GM23338 (cell line): ENCODE data around the gene ZMYND12. TPM values are rescaled to one million over a fixed set of nuclear protein-coding genes. Genes with fewer than 3 reads are reported as not detected.

Source experiments
- ATAC-seq: fragments of 200-7000 bp; cut with Tn5 transposase; 3 replicates; pipeline ENCODE4 v1.9.1; 2020
- DNase-seq: peaks from one replicate; pipeline ENCODE4 v3.0.0-alpha.2; 2015; ENCODE audit warnings: low spot score
- H2AFZ ChIP-seq: fragments of 200-600 bp; sonication (generic); 2 replicates; pipeline ENCODE4 v1.8.0; 2016; ENCODE audit warnings: antibody characterized with exemption, mild to moderate bottlenecking, moderate library complexity
- H3F3A ChIP-seq: fragments of 200-600 bp; sonication (generic); replicated peaks from 2 replicates; pipeline ENCODE4 v1.8.0; 2017; ENCODE audit warnings: antibody characterized with exemption, mixed run types, low read depth
- H3K27ac ChIP-seq: fragments of 200-600 bp; sonication (generic); 2 replicates; pipeline ENCODE4 v1.6.1; 2016; ENCODE audit warnings: low read depth
- H3K27me3 ChIP-seq: fragments of 200-600 bp; sonication (generic); 2 replicates; pipeline ENCODE4 v1.8.0; 2016; ENCODE audit warnings: mild to moderate bottlenecking, mixed run types, moderate library complexity; ENCODE audit not compliant: insufficient read depth
- H3K36me3 ChIP-seq: fragments of 200-600 bp; sonication (generic); 2 replicates; pipeline ENCODE4 v1.8.0; 2016; ENCODE audit warnings: mild to moderate bottlenecking; ENCODE audit not compliant: insufficient read depth
- H3K4me1 ChIP-seq: fragments of 200-600 bp; sonication (generic); 2 replicates; pipeline ENCODE4 v1.8.0; 2016; ENCODE audit warnings: mild to moderate bottlenecking, moderate library complexity; ENCODE audit not compliant: insufficient read depth
- H3K4me2 ChIP-seq: fragments of 200-600 bp; sonication (generic); 2 replicates; pipeline ENCODE4 v1.7.1; 2017; ENCODE audit warnings: mixed run types
- H3K4me3 ChIP-seq: fragments of 200-600 bp; sonication (generic); 2 replicates; pipeline ENCODE4 v1.6.1; 2016; ENCODE audit warnings: mixed run types
- H3K79me2 ChIP-seq: fragments of 200-600 bp; sonication (generic); replicated peaks from 2 replicates; pipeline ENCODE4 v1.8.0; 2017; ENCODE audit warnings: mild to moderate bottlenecking; ENCODE audit not compliant: insufficient read depth
- H3K9me2 ChIP-seq: fragments of 200-600 bp; sonication (generic); 2 replicates; pipeline ENCODE4 v1.8.0; 2017; ENCODE audit not compliant: insufficient read depth
- H4K20me1 ChIP-seq: fragments of 200-600 bp; sonication (generic); replicated peaks from 2 replicates; pipeline ENCODE4 v1.8.0; 2017; ENCODE audit warnings: mild to moderate bottlenecking; ENCODE audit not compliant: insufficient read depth
- H3K27ac Mint-ChIP-seq: 2 replicates; pipeline ENCODE4 v1.8.0; 2020; ENCODE audit warnings: inconsistent platforms, mild to moderate bottlenecking, moderate library complexity, mixed read lengths
- H3K27me3 Mint-ChIP-seq: 3 replicates; pipeline ENCODE4 v1.8.0; 2022; ENCODE audit warnings: low read depth, mild to moderate bottlenecking, moderate library complexity, mixed read lengths, inconsistent platforms; ENCODE audit not compliant: insufficient read depth, poor library complexity
- H3K36me3 Mint-ChIP-seq: 3 replicates; pipeline ENCODE4 v1.8.0; 2021; ENCODE audit warnings: low read depth, mild to moderate bottlenecking, inconsistent platforms, moderate library complexity, mixed read lengths
- H3K4me1 Mint-ChIP-seq: 3 replicates; pipeline ENCODE4 v1.8.0; 2020; ENCODE audit warnings: mild to moderate bottlenecking, inconsistent platforms, mixed read lengths
- H3K4me3 Mint-ChIP-seq: 3 replicates; pipeline ENCODE4 v1.8.0; 2021; ENCODE audit warnings: moderate library complexity, mild to moderate bottlenecking, inconsistent platforms, mixed read lengths
- H3K9me3 Mint-ChIP-seq: 3 replicates; pipeline ENCODE4 v1.8.0; 2020; ENCODE audit warnings: moderate library complexity, mild to moderate bottlenecking, inconsistent platforms, mixed read lengths
- CREB1 ChIP-seq: fragments of 250-450 bp; sonication (Bioruptor Pico); IDR thresholded peaks from 2 replicates; pipeline ENCODE4 v1.5.0; 2020; ENCODE audit warnings: low read depth, mild to moderate bottlenecking, moderate library complexity
- CTCF ChIP-seq, 2 experiments: fragments of 200-600 bp in 1 of 2; sonication (generic) in 1 of 2; conservative IDR thresholded peaks; 2 replicates each; pipeline versions ENCODE4 v1.5.1 to v1.6.1; 2016 to 2017; ENCODE audit warnings: antibody characterized with exemption in 2 of 2, low read depth in 2 of 2, mild to moderate bottlenecking in 2 of 2, moderate library complexity in 1 of 2
- JUNB ChIP-seq: IDR thresholded peaks from one replicate; pipeline ENCODE4 v1.6.1; 2016; ENCODE audit warnings: antibody characterized with exemption; ENCODE audit not compliant: unreplicated experiment
- NANOG ChIP-seq: IDR thresholded peaks from 2 replicates; pipeline ENCODE4 v1.6.1; 2016; ENCODE audit warnings: antibody characterized with exemption, borderline replicate concordance
- POLR2AphosphoS5 ChIP-seq: IDR thresholded peaks from 2 replicates; pipeline ENCODE4 v1.6.1; 2016; ENCODE audit warnings: antibody characterized with exemption, low read depth
- REST ChIP-seq: IDR thresholded peaks from one replicate; pipeline ENCODE4 v1.6.1; 2018; ENCODE audit warnings: antibody characterized with exemption; ENCODE audit not compliant: unreplicated experiment
- ZNF114 ChIP-seq: fragments of 250-450 bp; sonication (Bioruptor Pico); IDR thresholded peaks from 2 replicates; pipeline ENCODE4 v1.5.0; 2020; ENCODE audit warnings: mild to moderate bottlenecking, moderate library complexity
- ZNF331 ChIP-seq: fragments of 250-450 bp; sonication (Bioruptor Pico); IDR thresholded peaks from 2 replicates; pipeline ENCODE4 v1.5.0; 2020; ENCODE audit warnings: low read depth, mild to moderate bottlenecking, moderate library complexity
- ZNF462 ChIP-seq: fragments of 250-450 bp; sonication (Bioruptor Pico); IDR thresholded peaks from 2 replicates; pipeline ENCODE4 v1.5.0; 2020; ENCODE audit warnings: mild to moderate bottlenecking, moderate library complexity
- polyA plus RNA-seq: library from polyadenylated mRNA; unstranded; fragments of >200 nt; fragmentation: Nextera tagmentation; extraction: Ambion mirVana; gene quantifications from 2 replicates; pipeline ENCODE4 v1.2.1, GENCODE V29; 2016
- total RNA-seq: library from RNA; depleted of rRNA; stranded (reverse); fragments of >200 nt; shearing (Covaris generic); gene quantifications from 2 replicates; pipeline ENCODE4 v1.2.3, GENCODE V29; 2014

The ZMYND12 gene
- total and polyA plus RNA-seq, 2 experiments from 2014 or later, result 0.16 to 0.63 TPM

- Histone ChIP-seq H3K79me2 (peaks cover 14% of the 10 kb centered on the region; the same call in 1 of the 2 replicates), H4K20me1 (no peaks in the 10 kb centered on the region), H3K4me1 (peaks cover 13% of the 10 kb centered on the region), H3K36me3 (no peaks in the 10 kb centered on the region), H3F3A (0 out of 2 replicates have a peak, but pooled peaks cover 12% of the 10 kb centered on the region), H3K4me3 (no peak overlapping the region), H3K4me2 (no peak overlapping the region), H2AFZ (no peak overlapping the region), H3K27me3 (no peaks in the 10 kb centered on the region), H3K27ac (no peak overlapping the region), H3K9me2 (no peaks in the 10 kb centered on the region)
- ATAC-seq, result no peak
- Mint-ChIP-seq H3K4me1 (peaks cover 8% of the 10 kb centered on the region), H3K9me3 (no peaks in the 10 kb centered on the region), H3K4me3 (no peak overlapping the region), H3K27me3 (peaks cover 15% of the 10 kb centered on the region), H3K27ac (no peak overlapping the region), H3K36me3 (peaks cover 13% of the 10 kb centered on the region)
- no peak for TF ChIP-seq NANOG
- TF ChIP-seq CTCF (conservative IDR thresholded peaks at IDR 0.05; ENCODE audit: low read depth in 2 of 2), result no peak
- no peak for TF ChIP-seq ZNF114 (CRISPR knock-in tag)
- DNase-seq, result no peak
Observed at GRCh38 chr1:42453386-42453785, 2.4 kb downstream of the ZMYND12 start.

GRCh38 chr1:42450061-42450460 lies 5.8 kb downstream of the ZMYND12 start:
- Histone ChIP-seq H3K27ac (no peak overlapping the region), H3K36me3 (no peaks in the 10 kb centered on the region), H3K4me3 (no peak overlapping the region), H3K4me1 (peaks cover 8% of the 10 kb centered on the region), H3K9me2 (no peaks in the 10 kb centered on the region), H3F3A (no peaks in the 10 kb centered on the region), H3K27me3 (no peaks in the 10 kb centered on the region), H3K4me2 (no peak overlapping the region), H2AFZ (no peak overlapping the region), H4K20me1 (no peaks in the 10 kb centered on the region), H3K79me2 (no peaks in the 10 kb centered on the region)
- Mint-ChIP-seq H3K4me3 (no peak overlapping the region), H3K27me3 (peaks cover 9% of the 10 kb centered on the region), H3K4me1 (no peaks in the 10 kb centered on the region), H3K27ac (no peak overlapping the region), H3K9me3 (no peaks in the 10 kb centered on the region), H3K36me3 (no peaks in the 10 kb centered on the region)
- DNase-seq (no peak), ATAC-seq (no peak)
- TF ChIP-seq REST (no peak), POLR2AphosphoS5 (no peak), ZNF462 (CRISPR knock-in tag) (no peak), ZNF331 (CRISPR knock-in tag) (no peak), CREB1 (CRISPR knock-in tag) (no peak), JUNB (no peak)
